RCC 7860 (cell line): ENCODE data around the gene UBAC1.
"Not testable (repeated sequence)": the region's sequence is repeated elsewhere in the genome, so short reads cannot be mapped to it uniquely, and the experiment has no call there.

Experiments
- DNase-seq: peaks from one replicate; pipeline ENCODE4 v3.0.0-alpha.2; 2015; ENCODE audit warnings: low spot score
- FAIRE-seq: peaks from 2 replicates; lab custom pipeline; 2012; peaks lifted over from hg19 to GRCh38; lab: Jason Lieb, UNC

The UBAC1 gene

DNA sequence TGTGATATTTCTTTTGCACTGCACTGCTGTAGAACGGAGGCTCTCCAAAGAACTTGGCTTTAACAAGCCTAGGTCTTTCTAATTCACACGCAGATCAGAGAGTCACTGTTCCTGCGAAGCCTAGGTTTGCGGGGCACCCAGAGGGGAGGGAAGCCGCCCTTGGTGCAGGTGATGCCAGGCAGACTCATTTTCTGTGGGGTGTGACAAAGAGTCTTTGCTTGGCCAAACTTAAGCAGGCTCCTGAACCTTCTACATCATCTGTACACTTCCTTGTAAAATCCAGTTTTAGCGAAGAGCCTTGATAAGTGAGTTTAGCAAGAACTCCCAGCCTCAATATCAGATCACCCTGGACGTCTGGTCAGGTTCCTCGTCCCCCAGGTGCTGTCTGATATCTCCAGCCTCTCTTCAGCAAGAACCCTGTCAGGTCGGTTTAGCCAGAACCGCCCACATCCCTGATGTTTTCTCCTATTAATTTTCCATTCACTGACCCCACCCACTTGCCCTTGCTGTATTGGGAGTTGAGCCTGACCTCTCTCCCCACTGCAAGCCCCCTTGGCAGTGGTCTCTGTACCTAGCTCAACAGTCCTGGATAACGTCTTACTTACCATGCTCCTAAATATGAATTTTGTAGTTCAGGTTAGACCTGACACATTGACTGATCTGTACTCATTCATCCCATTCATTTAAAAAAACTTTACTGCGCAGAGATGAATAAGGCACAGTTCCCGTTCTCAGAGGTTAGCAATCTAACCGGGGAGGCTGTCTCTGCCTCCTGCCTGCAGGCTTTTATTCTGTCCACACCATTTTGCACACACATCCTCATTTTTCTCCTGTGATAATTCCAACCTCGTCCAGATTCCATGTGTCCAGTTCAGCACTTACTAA is 880 bp upstream of the UBAC1 start:
- no peak for FAIRE-seq

DNA sequence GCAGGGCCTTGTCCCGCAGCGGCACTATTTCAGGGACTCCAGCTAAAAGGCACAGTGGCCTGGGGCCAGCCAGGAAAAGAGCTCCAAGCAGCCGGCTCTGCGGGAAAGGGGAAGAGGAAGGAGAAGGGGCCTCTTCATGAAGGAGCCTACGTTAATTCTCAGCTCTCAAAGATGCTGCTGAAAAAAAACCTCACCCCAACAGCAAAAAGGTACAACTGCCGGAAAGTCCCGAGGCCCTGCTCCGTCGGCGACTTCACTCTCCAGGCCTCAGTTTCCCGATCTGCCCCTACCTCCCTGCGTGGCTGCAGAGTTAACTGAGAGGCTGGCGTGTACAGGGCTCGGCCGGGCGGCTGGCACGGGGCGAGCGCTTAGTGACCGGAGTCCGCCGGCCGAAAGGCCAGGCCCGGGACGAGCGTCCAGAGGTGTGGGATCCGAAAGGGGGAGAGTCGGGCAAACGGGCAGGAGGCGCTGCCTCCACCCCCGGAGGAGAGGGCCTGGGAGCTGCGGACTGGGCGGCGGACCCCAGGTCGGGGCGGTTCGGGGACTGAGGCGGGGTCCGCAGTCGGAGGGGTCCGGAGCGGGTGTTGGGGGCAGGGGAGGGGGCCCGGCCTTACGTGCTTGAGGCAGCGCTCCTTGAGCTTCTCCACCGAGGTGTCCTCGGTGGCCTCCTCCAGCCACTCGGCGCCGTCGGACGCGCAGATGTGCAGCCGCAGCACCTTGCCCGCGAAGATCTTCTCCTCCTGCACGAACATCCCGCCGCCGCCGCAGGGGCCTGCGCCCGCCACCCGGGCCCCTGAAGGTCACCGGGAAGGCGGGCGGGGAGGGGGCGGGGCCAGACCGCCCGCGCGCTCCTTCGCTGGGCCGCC is 529 bp downstream of the UBAC1 start:
- FAIRE-seq = no peak
- DNase-seq = no peak

More for the DNA sequence above, 880 bp upstream of the UBAC1 start:
- DNase-seq = no peak

DNA sequence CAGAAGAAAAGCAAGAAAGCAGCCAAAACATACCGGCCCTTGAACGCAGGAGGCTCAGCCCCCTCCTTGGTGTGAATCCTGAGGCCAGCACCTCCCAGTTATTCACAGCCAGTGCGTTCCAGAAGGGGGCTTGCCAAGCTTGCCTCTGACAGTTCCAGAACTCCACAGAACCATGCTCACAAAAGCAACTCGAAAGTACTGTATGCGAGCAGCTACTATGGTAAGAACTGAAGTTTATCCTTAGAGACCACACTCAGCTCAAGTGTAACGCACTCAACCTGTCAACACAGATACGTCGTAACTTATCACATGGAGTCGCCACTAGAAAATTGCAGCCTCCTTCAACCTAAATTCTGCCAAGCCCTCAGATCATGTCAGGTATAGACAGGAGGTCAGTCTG is 1.4 kb downstream of the UBAC1 start:
- no peak for FAIRE-seq
- DNase-seq = no peak

DNA sequence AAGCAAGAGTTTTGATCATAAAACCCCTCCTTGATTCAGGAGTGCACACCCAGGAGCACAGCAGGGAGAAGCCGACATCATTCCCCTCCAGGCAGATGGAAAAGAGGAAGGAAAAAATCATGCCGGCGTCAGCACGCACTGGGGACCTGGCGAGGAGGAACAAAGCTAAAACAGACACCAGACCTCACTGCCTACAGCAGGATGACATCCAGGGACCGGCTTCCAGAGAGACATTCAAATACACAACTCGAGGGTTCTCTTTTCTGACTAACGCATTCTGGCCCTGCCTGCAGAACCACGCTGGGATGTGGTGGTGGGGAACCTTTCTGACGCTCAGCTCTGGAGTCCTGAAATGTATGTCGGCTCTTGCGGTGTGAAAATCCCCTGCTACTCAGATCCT is 2.7 kb downstream of the UBAC1 start:
- FAIRE-seq (no peak), DNase-seq (no peak)

DNA sequence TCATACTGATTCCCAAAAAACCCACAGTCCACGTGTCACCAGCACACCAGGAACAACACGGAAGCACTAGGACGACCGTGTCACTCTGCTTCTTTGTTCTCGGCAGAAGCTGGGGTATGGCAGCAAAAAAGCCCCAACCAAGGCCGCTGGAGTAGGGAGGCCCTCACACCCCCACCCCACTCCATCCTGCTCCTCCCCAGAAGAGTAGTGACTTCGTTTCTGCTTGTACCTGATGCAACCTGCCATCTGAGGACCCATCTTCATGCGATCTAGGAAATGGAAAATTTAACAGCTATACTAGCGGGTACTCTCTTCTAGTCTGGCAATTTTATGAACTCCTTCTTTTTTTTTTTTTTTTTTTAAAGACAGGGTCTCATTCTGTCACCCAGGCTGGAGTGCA is 3.7 kb downstream of the UBAC1 start:
- FAIRE-seq (no peak), DNase-seq (no peak)

DNA sequence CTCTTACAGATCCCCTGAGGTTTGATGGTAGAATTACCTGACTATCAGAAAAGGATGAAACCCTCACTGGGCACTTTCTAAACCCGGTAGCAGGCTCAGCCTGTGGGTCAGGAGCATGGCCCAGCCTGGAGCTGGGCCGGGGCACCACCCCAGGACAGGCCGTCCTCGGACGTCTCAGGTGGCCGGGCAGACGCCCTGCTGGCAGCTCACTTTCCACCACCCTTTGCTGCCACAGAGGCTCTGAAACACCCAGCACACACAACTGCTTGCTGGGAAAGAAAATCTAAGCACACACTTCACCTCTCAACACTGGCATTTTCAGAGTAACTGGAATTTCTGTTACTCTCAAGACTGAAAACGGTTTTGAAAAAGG is 4.4 kb downstream of the UBAC1 start:
- DNase-seq (no peak), FAIRE-seq (no peak)

DNA sequence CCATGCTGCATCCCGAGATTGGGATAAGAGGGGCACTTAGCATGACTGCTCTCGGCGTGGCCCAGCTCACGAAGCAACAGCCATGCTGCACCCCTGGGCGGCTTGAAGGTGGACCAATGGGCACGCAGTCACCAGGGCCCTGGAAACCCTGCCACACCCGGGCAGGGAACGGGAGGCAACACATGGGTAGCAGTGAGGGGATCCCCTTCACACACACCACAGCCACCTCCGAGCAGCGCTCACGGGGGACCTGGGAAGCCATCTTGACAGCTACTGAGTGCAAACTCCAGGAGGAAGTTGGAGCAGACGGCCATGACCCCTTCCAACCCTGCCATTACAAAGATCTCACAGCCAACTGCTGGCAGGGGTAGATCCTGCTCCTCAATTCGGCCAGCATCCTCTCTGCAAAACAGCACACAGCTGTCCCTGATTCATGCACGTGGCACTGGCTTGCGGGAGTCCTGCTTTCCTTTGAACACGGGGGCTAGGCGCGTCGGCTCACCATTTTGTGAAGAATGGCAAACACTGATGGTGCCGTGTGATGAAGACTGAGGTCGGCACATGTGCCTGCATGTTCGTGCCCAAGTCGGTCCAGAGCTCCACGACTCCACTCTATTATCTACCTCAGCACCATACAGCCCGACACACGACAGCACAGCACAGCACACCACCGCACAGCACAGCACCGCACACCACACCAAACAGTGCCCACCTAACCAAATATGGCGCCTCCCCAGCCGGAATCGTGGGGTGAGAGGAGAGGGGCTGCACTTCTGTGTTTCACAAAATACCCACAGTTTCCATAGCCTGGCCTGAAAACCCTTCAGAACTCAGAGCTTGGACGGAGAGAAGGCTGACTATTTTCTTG is 5.0 kb downstream of the UBAC1 start:
- FAIRE-seq = no peak
- DNase-seq = no peak

DNA sequence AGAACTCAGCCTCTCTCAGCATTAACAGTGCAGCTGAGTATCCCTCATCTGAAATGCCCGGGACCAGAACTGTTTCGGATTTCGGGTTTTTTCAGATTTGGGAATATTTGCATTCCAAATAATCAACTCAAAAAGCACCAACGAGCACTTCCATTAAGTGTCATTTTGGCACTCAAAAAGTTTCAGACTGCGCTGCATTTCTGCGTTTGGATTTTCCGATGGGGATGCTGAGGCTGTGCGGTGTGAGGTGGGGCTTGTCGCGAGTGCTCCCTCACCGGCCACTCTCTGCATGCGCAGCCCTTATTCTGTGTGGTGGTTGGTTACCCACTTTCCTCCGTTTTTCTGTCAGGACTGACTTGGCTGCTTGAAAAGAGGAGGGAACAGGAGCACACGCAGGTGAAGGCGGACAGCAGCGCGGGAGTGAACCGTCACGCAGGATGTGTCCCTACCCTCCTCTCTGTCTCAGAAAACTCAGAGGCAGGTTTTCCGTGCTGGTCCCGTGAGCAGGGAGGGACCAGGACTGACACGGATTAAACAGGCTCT is 8.4 kb downstream of the UBAC1 start:
- no peak for DNase-seq
- no peak for FAIRE-seq

DNA sequence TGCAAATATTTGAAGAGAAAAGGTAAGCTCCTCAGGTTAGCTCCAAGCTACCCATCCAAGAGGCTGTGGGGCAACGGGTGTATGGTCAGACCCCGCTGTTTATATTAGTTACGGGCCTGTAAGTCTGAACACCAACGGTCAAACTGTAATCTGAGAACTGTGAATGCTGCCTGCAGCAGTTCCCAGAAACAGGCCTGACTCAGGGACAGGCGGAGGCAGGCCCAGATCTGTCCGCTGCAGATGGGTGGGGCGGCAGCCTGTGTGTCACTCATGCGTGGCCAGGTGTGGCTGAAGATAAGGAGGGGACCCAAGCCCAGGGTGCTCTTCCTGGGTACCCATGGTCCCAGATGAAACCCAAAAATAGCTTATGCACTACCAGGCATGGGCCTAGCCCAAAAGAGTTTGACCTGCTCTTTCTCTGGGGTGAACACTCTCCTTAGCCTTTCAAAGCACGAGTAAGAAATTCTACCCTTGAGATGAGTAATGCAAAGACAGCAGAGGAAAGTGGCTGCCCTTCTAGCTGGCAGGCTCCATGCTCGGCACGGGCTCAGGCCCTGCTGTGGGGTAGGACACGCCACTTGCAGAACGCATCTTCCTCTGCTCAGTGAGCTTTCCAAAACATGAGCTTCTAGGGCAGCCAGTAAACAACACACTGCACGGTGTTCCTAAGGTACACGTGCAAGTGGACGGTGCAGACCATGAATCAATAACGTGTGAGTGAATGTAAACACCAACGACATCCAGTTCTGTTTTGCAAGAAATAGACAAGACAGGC is 9.1 kb downstream of the UBAC1 start:
- DNase-seq = peak; percentile 13
- FAIRE-seq = no peak

DNA sequence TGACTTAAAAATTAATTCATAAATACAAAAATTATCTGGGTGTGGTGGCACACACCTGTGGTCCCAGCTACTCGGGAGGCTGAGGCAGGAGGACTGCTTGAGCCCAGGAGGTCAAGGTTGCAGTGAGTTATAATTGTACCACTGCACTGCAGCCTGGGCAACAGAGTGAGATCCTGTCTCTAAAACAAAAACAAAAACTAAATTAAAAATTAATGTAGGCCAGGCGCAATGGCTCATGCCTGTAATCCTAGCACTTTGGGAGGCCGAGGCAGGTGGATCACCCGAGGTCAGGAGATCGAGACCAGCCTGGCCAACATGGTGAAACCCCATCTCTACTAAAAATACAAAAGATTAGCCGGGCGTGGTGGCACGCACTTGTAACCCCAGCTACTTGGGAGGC is 9.9 kb downstream of the UBAC1 start:
- not testable (repeated sequence) for FAIRE-seq, DNase-seq

DNA sequence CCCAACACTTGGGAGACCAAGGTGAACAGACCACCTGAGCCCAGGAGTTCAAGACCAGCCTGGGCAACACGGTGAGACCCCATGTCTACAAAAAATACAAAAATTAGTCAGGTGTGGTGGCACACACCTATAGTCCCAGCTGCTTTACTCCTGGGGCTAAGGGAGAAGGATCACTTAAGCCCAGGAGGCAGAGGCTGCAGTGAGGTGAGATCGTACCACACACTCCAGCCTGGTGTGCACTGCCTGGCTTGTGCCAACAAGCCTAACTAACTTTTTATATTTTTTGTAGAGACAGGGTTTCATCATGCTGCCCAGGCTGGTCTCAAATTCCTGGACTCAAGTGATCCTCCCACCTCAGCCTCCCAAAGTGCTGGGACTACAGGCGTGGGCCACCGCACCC is 10.3 kb downstream of the UBAC1 start:
- DNase-seq, FAIRE-seq: not testable (repeated sequence)

DNA sequence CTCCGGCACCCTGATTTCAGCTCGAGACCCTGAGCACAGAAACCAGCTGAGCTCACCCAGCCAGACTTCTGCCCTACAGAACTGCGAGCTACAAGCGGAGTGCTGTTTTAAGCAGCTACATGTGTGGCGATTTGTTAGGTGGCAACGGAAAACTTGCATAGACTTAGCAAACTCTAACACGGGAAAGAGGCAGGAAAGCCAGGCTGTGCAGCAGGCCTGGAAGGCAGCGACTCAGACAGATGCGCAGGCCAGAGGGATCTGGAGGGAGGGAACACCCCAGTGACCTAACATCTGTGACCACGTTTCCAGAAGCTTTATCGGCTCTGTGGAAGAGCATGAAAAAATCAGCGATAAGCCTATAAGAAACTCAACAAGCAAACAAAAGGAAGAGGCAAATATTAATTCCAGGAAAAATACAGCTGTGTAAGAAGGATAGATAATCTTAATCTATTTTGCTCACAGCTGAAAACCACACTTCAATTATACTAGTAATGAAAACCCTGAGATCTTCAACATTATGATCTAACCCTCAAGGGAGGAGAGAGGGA is 11.0 kb downstream of the UBAC1 start:
- DNase-seq (no peak), FAIRE-seq (no peak)

DNA sequence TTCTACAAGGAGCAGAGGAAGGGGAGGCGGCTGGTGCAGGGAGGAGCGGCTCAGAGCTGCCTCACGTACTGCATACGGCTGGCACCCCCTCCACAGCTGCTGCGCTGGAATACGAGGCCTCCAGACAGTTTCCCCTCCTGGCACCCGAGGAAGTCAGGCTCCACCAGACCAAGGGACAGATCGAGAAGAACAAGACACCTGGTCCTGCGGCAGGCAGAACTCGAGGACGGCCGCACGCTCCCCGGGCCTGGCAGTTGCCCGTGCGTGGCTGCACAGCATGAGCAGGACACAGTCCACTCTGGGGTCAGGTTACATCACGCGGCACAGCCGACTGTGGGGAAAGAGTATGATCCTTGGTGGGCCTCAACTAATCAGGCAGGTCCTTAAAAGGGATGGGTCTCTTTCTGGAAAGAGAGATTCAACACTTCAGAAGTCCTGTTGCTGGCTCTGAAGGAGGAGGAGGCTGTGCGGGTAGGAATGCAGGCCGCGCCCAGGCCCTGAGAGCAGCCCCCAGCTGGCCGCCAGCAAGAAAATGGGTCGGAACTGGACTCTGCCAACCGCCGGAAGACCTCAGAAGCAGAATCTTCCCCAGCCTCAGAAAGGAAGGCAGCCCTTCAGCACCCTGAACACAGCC is 11.6 kb downstream of the UBAC1 start:
- no peak for DNase-seq
- no peak for FAIRE-seq

DNA sequence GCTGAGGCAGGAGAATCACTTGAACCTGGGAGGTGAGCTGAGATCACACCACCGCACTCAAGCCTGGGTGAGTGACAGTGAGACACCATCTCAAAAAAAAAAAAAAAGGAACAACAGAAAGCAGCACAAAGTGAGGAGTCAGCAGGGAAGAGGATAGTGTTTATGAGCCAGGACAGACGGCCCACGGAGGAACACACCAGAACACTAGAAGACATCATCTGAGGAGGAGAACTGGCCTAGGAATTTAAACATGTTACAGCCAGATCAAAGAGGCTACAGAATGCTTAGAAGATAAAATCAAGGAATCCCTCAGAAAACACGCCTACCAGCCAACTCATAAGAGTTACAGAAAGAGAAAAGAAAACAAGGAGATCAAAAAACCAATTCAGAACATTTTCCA is 12.2 kb downstream of the UBAC1 start:
- DNase-seq (no peak), FAIRE-seq (no peak)

DNA sequence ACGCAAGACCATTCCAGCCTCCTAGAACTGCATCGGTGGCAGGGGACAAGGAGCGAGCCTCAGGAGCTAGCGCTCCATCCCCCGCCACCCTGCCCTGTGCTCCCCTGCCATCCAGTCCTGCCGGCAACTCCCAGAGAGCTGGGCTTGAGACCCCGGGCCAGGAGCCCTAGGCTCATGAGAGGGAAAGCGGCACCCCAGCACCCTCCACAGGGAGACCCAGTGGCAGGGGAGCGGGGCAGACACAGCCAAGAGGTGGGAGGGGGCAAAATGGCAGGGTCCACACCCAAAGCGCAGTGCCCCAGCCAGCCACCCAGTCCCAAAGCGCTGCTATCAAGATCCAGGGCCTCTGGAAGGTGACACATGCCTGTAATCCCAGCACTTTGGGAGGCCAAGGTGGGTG is 12.7 kb downstream of the UBAC1 start:
- FAIRE-seq (no peak), DNase-seq (no peak)

DNA sequence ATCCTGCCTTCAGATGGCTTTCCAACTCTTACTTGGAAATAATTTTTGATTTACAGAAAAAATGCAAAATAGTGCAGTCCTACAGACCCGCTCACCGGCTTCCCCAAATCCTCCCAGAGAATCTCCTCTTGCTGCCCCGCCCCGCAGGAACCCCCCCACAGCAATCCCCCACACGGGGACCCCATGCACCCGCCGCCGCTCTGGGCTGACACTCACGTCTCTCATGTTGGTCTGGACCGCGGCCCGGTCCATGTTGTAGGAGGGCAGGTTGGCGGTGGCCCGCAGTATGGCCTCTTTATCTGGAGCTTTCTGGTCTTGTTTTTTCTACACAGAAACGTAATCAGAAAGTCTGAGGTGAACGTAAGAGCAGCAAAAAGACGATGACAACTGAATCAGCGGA is 13.6 kb downstream of the UBAC1 start:
- DNase-seq = no peak
- FAIRE-seq = no peak

DNA sequence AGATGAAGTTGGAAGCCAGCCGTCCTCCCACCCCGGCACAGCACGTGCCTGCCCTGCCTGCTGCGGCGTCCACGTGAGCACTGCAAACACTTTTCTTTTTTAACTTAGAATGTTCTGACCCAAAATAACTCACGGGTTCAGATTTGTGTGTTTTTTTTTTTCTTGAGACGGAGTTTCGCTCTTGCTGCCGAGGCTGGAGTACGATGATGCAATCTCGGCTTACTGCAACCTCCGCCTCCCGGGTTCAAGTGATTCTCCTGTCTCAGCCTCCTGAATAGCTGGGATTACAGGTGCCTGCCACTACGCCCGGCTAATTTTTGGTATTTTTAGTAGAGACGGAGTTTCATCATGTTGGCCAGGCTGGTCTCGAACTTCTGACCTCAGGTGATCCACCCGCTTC is 14.1 kb downstream of the UBAC1 start:
- not testable (repeated sequence) for FAIRE-seq, DNase-seq

DNA sequence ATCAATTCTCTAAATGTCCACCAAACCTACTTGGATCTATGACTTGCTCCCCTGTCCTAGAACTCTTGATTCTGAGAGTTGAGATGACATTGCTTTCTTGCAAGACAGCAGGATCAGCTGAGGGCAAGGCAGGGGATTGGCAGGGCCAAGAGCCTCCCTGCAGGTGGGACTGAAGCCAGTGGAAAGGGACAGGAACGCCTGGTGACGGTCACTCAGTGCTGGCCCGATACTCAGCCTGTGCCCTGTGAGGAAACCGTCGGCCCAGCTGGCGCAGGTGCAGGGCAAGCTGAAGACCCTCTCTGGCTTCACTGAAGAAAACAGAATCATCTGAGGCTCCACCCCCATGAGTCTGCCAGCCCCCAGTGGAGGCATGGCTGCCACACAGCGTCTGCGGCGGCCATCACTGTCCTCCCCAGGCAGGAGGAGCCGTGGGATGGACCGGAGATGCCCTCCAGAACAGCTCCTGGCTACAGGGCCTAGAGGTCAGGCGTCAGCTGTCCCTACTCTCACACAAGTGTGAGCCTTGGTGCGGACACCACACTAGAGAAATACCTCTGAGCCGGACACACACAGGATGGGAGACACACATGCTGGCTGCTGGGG is 14.7 kb downstream of the UBAC1 start:
- no peak for DNase-seq
- no peak for FAIRE-seq

DNA sequence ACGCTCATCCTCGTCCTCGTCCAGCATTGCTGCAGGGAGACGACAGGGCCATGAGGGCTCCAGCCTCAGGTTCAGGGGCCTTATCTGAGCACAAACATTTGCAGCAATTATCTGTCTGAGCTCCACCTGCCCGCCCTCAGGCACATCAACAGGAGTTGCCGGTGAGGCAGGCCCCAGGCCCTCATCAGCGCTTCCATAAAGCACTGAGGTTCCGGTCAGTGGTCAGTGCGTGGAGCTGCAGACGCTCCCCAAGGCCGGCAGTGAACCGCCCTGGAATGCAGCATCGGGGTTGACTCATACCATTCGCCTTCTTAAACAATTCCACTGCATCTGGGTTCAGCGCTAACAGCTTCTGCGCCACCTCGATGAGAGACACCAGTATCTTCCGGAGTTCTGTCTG is 15.2 kb downstream of the UBAC1 start:
- FAIRE-seq = no peak
- DNase-seq = no peak
